GM12872 (cell line): Measurements from ENCODE around the gene UBE3B.

Experiments
- TF ChIP-seq, protein P1 (sequence below): IDR thresholded peaks from 3 replicates; pipeline ENCODE4 v1.5.1; 2011; ENCODE audit warnings: low read depth, mild to moderate bottlenecking, low read length, moderate library complexity; ENCODE audit not compliant: insufficient read depth

UBE3B gene

DNA sequence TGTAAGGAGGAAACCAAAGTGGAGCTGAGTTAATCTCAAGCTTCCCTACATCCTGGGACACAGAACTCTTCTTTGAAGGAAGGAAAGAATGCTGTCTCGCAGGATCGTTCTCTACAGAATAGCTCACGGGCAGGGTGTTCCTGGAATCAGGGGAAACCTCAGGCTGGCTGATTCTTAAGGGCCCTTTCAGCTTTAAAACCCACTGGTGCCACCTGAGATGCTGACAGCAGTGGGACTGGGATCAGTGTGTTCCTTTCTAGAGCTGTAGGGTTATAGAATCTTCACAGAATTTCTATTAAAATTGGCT lies 47.8 kb downstream of the UBE3B start:
- TF ChIP-seq, protein P1, sequence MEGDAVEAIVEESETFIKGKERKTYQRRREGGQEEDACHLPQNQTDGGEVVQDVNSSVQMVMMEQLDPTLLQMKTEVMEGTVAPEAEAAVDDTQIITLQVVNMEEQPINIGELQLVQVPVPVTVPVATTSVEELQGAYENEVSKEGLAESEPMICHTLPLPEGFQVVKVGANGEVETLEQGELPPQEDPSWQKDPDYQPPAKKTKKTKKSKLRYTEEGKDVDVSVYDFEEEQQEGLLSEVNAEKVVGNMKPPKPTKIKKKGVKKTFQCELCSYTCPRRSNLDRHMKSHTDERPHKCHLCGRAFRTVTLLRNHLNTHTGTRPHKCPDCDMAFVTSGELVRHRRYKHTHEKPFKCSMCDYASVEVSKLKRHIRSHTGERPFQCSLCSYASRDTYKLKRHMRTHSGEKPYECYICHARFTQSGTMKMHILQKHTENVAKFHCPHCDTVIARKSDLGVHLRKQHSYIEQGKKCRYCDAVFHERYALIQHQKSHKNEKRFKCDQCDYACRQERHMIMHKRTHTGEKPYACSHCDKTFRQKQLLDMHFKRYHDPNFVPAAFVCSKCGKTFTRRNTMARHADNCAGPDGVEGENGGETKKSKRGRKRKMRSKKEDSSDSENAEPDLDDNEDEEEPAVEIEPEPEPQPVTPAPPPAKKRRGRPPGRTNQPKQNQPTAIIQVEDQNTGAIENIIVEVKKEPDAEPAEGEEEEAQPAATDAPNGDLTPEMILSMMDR, result no peak

DNA sequence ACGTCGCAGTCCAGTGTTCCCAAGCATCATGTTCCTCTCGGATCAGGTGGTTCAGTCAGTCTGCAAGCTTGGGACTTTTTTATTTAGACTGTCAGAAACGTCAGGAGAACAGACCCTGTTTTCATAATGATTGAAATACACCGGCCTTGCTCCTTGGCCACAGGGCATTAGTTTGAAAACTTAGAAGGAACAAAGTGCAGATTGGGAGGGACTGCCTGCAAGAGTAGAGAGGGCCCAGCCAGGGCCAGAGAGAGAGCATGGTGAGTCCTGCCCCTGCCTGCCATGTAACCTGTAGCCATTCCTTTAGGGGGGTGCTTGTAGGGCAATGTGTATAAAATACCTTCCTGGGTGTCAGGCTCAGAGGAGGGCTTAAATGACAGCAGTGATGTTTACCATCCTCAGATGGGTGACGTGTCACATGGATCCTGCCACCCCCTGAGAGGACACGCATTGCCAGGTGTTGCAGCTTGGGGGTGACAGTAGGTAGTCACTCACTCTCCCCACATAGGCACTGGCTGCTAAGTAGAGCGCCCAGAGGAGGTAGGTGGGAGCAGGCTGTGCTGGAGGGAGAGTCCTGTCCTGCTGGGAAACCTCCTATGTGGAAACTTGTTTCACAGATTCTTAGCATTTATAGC lies 50.2 kb downstream of the UBE3B start:
- TF ChIP-seq, protein P1, result no peak

DNA sequence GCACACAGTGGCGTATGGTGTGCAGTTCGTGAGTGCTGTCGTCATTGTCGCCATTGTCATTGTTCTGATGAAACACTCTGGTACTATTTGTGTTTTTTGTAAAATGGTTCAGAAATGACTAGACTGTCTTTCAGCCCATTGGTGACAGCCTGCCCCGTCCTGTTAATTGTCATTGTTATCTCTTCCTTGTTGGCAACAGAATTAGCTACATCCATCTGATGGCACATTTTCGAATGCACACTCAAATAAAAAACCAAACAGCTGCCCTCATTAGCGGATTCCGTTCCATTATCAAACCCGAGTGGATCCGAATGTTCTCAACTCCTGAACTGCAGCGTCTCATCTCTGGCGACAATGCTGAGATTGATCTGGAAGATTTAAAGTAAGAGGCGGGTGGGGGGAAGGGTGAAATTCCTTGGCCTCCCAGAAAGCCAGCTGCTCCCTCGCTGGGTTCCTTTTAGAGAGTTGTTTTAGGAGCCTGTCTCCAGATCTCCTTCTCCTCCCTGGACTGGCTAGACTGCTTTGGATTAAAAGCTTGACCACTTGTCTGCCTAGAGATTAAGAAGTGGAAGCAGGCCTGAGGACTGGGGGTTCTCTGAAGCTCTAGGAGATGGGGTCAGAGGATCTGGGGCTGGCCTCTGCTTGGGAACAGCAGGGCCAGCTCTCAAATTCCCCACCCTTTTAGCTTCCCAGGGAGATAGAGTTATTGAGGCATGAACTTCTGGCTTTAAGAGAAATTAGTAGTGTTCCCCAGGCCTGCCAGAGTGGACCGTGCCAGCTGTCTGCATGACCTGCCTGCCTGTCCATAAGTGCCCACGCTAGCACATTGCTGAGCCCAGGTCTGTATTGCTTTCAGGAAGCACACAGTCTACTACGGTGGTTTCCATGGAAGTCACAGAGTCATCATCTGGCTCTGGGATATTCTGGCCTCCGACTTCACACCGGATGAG lies 52.5 kb downstream of the UBE3B start:
- TF ChIP-seq, protein P1, result no peak

DNA sequence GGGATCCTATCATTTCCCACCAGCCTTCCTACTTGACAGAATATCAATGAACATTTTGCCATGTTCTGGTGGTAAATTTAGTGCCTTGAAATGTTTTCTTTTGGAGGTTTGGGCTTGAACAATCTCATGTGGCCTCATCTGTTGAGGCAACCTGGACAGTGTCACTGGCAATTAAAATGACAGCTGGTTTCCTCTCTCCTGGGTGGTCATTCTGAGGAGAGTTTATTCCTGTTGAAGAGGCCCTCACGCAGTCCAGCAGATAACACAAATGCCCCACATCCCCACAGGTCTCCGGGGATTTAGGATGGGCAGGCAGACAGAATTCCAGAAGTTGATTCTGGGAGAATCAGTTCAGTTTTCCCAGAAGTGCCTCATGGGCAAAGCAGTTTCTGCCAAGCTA lies 54.0 kb downstream of the UBE3B start:
- TF ChIP-seq, protein P1, result no peak

DNA sequence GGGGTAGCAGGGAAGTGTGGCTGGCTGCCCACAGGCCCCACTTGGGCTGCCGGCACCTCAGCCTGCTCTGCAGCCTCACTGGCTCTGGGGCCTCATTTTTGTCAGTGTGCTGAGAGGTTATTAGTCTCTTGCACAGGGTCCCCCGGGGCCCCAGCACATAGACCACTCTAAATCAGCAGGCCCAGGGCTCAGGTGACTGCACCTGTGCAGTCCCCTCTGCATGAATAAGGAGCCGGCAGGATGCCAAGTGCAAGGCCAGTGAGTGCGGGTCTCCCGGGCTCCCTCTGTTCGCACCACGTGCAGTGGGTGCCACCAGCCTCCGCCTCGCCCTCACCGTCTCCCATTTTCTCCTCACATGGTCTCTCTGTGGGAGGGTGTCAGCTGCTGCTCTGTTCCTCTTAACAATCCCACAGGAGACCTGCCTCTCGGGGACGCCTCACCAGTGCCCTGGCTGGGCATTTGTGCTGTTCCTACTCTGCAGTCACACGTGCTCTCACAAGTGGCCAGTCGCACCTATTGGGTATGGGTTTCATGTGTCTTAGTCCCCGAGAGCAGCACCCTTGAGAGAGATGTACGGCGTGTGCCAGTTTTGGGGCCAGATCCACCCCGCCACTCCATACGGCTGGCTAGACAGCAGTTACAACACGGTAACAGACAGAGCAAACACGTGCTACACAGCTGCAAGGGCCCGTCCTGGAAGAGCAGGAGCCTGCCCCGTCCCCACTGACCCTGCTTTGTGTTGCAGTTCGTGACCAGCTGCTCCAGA lies 55.5 kb downstream of the UBE3B start:
- TF ChIP-seq, protein P1, result no peak

DNA sequence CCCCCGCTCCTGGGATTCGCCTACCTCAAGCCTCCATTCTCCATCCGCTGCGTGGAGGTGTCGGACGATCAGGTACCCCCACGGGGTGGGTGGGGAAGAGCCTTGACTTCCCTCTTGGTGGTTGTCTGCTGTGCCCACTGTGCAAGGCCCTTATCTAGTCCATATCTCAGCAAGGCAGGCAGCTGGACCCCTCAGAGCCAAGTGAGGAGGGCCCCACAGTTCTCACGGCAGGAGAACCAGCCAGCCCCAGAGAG lies 56.0 kb downstream of the UBE3B start:
- TF ChIP-seq, protein P1, result no peak

DNA sequence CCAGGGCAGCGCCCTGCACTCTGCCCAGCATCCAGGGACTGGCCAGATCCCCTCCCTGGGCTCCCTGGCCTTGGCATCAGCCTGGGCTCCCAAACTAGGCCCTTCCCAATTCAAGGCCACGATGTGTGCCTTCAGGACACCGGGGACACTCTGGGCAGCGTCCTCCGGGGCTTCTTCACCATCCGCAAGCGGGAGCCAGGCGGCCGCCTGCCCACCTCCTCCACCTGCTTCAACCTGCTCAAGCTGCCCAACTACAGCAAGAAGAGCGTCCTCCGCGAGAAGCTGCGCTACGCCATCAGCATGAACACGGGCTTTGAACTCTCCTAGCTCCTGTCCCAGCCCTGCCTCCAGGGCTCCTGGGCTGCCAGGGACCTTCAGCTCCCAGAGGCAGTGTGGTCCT lies 57.0 kb downstream of the UBE3B start:
- TF ChIP-seq, protein P1, result no peak
